Esophagus muscularis mucosa (tissue), 4 donors: ENCODE measurements around the gene PIK3CD.

Experiments
- CTCF ChIP-seq, 3 experiments: fragments of 200-600 bp in 2 of 3; fragments of 450-650 bp in 1 of 3; sonication (generic) in 2 of 3; IDR thresholded peaks; one replicate each; pipeline ENCODE4 v1.5.1; 2017 to 2019; ENCODE audit warnings: antibody characterized with exemption in 3 of 3, mild to moderate bottlenecking in 2 of 3, moderate library complexity in 1 of 3
- EP300 ChIP-seq: sonication (generic); formaldehyde crosslinking; IDR thresholded peaks from one replicate; pipeline ENCODE4 v1.6.1; 2017; ENCODE audit warnings: antibody characterized with exemption
- POLR2A ChIP-seq: fragments of 450-650 bp; IDR thresholded peaks from one replicate; pipeline ENCODE4 v1.6.1; 2017; ENCODE audit warnings: antibody characterized with exemption, moderate library complexity, mild to moderate bottlenecking, low read depth

DNA sequence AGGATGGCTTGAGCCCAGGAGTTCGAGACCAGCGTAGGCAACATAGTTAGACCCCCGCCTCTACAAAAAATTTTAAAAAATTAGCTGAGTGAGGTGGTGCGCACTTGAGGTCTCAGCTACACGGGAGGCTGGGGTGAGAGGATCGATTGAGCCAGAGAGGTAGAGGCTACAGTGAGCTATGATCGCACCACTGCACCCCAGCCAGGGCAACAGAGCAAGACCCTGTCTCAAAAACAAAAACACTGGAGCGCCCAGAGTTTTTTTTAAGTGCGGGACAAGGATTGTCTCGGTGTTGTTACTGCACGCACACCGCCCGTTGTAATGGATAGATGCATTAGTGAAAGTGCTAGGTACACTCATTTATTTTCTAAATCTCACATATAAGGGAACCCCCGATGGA is 37.1 kb downstream of the PIK3CD start:
- no peak for TF ChIP-seq CTCF (IDR thresholded peaks at IDR 0.05)
- TF ChIP-seq POLR2A = no peak
- no peak for TF ChIP-seq EP300
